ENCODE measurements around the gene CIAO3. TPM values are rescaled to one million over a fixed set of nuclear protein-coding genes. Genes with fewer than 3 reads are reported as not detected.

Gene CIAO3
- total and polyA plus RNA-seq, 10 of the 15 experiments (the other 5 are each of a cell fraction or from before 2014, with no cell fraction given) = 1.4 to 37.5 (median 30.8) TPM

GRCh38 chr16:722835-723633 lies 17.8 kb downstream of the CIAO3 start:
- FAIRE-seq (no peak), DNase-seq (ENCODE audit: low read depth, low spot score) (no peak), ATAC-seq (no peak)
- RAD21 ChIA-PET (ENCODE audit: unreplicated experiment) = interaction anchor here (0.5 kb wide), 1 partner anchor 15 kb away, joined by 3 read pairs; no protein-coding TSS in a partner anchor
- Histone ChIP-seq H3K79me2 (ENCODE audit: control insufficient read depth, insufficient read depth, low read length) (no peaks in the 10 kb centered on the region; the same call in none of the 2 replicates), H3K4me2 (ENCODE audit: control insufficient read depth, insufficient read depth) (no peak overlapping the region), H3K27me3 (replicated peaks in 1 of 2; ENCODE audit: control insufficient read depth in 2 of 2, insufficient read depth in 2 of 2, low read length in 1 of 2) (no peaks in the 10 kb centered on the region), H2AFZ (ENCODE audit: control insufficient read depth, low read depth, low read length) (no peak overlapping the region), H3K4me3 (no peak overlapping the region), H3K36me3 (ENCODE audit: control insufficient read depth in 2 of 2, insufficient read depth in 2 of 2, low read length in 1 of 2) (no peaks in the 10 kb centered on the region), H3K9ac (ENCODE audit: control insufficient read depth, insufficient read depth, low read length) (no peak overlapping the region), H3K4me1 (ENCODE audit: control insufficient read depth, insufficient read depth, low read length) (peaks cover 20% of the 10 kb centered on the region), H3K27ac (ENCODE audit: control insufficient read depth, insufficient read depth) (no peak overlapping the region), H4K20me1 (ENCODE audit: control insufficient read depth, insufficient read depth) (no peaks in the 10 kb centered on the region), H3K9me3 (replicated peaks; ENCODE audit: control insufficient read depth, insufficient read depth, low read length) (no peaks in the 10 kb centered on the region)
- CTCF ChIA-PET = interaction anchor here (0.7 to 1.4 kb wide), 3 partner anchors 13 to 63 kb away, joined by 3 to 4 read pairs (median 3); no protein-coding TSS in a partner anchor
- SMC1A ChIA-PET (ENCODE audit: uncharacterized antibody, unreplicated experiment) = no interaction called here
- in situ Hi-C loops (cut with MboI) (no loop called here), intact Hi-C loops (cut with micrococcal nuclease; ENCODE audit: unreplicated experiment) (no loop called here)
- 86% methylated on average over 24 of the region's 24 CpGs for WGBS (ENCODE audit: insufficient coverage, insufficient replicate concordance, low lambda C conversion rate, missing lambda C conversion rate)
- POLR2A ChIA-PET = interaction anchor here (0.8 to 1.0 kb wide), 2 partner anchors 13 to 42 kb away, joined by 3 read pairs; no protein-coding TSS in a partner anchor
- BruUV-seq (replicated peaks) = no TSS peak
- no peak for TF ChIP-seq CUX1 (IDR thresholded peaks at IDR 0.05; ENCODE audit: insufficient replicate concordance, low read depth, low read length)
- TF ChIP-seq EZH2 (IDR thresholded peaks at IDR 0.05; ENCODE audit: borderline replicate concordance, control insufficient read depth, low read depth, low read length) = no peak
- TF ChIP-seq POLR2A (IDR thresholded peaks at IDR 0.05; ENCODE audit: low read depth, low read length) = no peak
- TF ChIP-seq RB1 (IDR thresholded peaks at IDR 0.05; ENCODE audit: borderline replicate concordance) = no peak
- no peak for TF ChIP-seq MYB (IDR thresholded peaks at IDR 0.05; ENCODE audit: borderline replicate concordance, low read depth, low read length)
- no peak for TF ChIP-seq BRCA1 (IDR thresholded peaks at IDR 0.05; ENCODE audit: low read depth, low read length)
- no peak for TF ChIP-seq ESRRA (IDR thresholded peaks at IDR 0.05; ENCODE audit: low read length)
- TF ChIP-seq SKIL (IDR thresholded peaks at IDR 0.05; ENCODE audit: low read depth, poor library complexity, severe bottlenecking) = no peak
- no peak for TF ChIP-seq ETV6 (conservative IDR thresholded peaks at IDR 0.05 in 1 of 2, IDR thresholded peaks at IDR 0.05 in 1 of 2; ENCODE audit: borderline replicate concordance in 1 of 2, low read depth in 1 of 2)
- TF ChIP-seq SPI1 (IDR thresholded peaks at IDR 0.05; ENCODE audit: borderline replicate concordance, insufficient read depth, low read depth, low read length) = no peak
- no peak for TF ChIP-seq PKNOX1 (IDR thresholded peaks at IDR 0.05)
- no peak for TF ChIP-seq ZBED1 (IDR thresholded peaks at IDR 0.05; ENCODE audit: borderline replicate concordance)

All from GM12878 (cell line).